ENCODE results near the gene PSMD1.
"Not testable (repeated sequence)": the region's sequence is repeated elsewhere in the genome, so short reads cannot be mapped to it uniquely, and the experiment has no call there.

GRCh38 chr2:231197196-231197595 is 140.5 kb downstream of the PSMD1 start:
- TF ChIP-seq CTCF (conservative IDR thresholded peaks at IDR 0.05); ZFX (IDR thresholded peaks at IDR 0.05): not testable (repeated sequence)

Measured in C4-2B (cell line).